ENCODE data around the gene RIT2. TPM values are rescaled to one million over a fixed set of nuclear protein-coding genes. Genes with fewer than 3 reads are reported as not detected.
"Not testable (repeated sequence)": the region's sequence is repeated elsewhere in the genome, so short reads cannot be mapped to it uniquely, and the experiment has no call there.

Gene RIT2
- total RNA-seq, 1 experiment from 2014 or later, result not detected

DNA sequence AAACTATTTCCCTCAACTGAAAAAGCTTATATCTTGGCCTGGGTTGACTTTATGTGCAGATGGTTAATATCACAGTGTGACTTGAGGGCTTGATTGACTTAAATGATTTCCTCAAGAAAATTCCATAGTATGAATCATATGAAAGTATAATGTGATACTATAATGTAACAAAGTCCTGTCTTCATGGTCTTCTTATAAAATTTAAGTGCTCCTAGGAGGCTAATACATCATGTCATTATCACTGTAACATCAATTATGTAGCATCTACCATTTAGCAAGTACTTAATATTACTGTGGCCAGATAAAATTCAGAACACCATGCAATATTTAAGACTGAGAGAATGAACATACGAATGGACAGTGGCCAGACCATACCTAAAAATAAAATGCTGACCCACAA, 276.1 kb downstream of the RIT2 start:
- DNase-seq (ENCODE audit: low spot score), result no peak

DNA sequence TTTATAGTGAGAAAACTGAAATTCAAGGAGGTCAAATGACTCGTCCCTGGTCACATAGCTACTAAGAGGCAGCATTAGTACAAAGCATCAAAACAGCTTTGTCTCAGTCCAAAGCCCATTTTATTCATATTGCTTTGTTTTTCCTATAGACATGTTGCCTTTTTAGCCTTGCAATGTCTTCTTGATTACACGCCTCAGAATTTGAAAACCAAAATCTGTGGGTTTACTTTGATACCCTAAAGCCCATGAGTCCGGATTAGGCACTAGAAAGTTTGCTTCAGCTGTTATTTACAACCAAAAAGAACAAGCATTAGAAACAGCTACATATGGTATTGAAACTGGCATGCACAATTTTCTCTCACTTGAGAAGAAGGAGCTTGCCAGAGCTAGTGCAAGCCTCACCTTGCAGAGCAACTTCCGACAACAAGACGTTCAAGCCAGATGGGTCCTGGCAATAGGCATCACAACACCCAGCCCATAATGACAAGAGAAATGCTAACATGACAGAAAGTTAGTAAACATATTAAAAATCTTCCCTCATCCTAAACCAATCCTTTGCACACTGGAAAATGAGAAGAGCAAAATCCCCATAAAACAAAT, 276.8 kb downstream of the RIT2 start:
- no peak for DNase-seq (ENCODE audit: low spot score)

DNA sequence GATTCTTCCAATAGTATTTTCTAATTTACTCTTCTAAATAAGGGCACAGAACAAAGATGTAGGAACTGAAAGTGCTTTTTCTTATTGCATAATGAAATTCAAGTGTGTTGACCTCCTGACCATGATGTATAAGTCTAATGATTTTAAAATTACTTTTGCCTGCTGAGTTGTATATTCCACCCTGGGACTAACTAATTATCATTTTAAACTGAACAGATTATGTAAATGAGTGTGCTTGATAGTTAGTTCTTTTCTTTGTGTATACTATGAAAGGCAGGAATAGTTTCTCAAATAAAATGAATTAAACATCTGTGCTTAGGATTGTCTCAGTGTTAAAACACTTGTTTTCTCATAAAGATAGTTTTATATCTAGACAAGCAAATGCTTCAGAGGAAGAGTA, 284.5 kb downstream of the RIT2 start:
- no peak for DNase-seq (ENCODE audit: low spot score)

DNA sequence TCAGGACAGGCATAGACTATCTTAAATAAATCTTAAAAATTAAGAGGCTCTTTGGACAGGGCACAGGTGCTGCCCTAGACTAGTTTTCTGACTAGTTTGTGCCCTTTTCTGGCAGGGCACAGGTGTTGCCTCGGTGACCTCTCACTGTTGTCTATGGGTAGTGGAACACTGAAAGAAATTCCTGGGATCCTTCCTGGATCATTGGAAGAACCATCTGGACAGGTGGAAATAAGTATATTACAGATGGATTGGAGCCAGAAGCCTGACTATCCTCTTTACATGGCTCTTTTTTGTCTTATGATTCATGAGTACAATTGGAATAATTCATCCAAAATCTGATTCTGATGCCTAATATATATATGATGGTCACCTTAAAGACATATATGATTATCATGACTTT, 286.6 kb downstream of the RIT2 start:
- DNase-seq (ENCODE audit: low spot score), result no peak

DNA sequence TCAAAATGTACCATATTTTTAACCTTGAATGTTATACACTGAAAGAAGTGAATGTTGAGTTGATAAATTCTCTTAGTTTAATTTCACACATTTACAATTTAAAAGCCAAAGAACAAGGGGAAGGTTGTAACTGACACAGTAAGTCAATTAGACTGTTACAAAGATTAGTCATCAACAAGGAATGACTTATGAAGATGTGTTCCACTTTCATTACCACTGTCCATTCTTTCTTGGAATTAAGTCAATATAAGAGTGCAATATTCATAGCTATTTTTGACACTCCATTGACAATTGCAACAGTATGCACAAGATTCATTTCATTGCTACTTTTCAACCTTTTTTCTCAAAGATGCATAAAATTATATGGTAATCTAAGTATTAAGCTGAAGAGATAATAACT, 291.3 kb downstream of the RIT2 start:
- no peak for DNase-seq (ENCODE audit: low spot score)

DNA sequence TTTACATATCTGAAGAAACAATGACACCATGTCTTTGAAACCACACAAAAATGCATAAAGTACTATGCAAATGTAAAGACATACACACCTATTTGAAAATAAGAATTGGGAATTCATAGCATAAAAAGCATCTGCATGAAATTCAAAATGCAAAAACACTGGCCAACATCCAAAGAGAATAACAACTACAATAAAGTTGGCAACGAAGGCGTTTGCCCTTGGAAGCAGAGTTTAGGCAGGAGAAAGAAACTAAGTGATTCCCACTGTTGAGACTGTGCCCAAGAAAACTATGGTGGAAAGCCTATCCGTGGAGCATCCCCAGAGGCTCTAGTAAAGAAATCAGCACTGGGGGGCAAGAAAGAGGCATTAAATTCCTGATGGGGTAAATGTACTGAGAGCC, 292.8 kb downstream of the RIT2 start:
- no peak for DNase-seq (ENCODE audit: low spot score)

DNA sequence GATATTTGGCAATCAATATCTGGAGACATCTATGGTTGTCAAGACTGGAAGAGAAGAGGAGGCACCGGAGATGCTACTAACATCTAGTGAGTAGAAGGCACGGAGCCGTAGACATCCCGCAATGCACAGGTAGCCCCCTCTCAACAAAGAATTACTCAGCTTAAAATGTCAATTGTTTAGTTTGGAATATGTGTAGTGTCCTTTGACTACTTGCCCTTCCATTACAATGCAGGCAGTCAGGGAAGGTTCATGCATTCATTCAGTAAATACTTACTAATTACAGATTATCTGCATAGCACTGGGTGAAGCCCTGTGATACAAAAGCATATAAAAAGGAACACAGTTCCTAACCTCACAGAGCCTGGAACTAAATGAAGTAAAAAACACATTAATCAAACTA, 294.0 kb downstream of the RIT2 start:
- DNase-seq (ENCODE audit: low spot score), result no peak

DNA sequence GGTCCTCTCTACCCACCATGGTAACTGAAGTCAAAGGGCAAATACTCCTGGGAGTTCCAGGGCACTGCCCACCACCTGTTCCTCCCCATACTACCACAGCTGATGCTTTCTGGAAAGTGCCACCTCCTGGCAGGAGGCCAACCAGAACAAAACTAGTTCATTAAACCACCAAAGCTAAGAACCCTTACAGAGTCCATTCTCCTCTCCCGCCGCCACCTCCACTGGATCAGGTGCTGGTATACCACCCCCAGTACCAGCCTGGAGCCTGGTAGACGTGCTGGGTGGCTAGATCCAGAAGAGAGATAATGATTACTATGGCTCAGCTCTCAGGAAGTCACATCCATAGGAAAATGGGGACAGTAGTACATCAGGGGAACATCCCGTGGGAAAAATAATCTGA, 300.9 kb downstream of the RIT2 start:
- DNase-seq (ENCODE audit: low spot score), result no peak

DNA sequence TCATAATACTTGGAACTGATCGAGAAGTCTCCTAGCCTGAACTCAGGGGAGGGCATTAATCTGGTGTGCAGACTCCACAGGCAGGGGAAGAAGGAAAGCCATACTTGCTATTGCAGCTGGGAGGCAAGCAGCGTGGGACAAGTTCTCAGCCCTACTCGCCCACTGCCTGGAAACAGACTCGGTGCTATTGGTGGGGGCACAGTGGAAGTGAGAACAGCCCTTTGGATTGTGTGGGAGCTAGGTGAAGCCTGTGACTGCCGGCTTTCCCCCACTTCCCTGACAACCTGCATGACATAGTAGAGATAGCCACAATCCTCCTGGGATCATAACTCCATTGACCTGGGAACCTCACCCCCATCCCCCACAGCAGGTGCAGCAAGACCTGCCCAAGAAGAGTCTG, 301.3 kb downstream of the RIT2 start:
- no peak for DNase-seq (ENCODE audit: low spot score)

DNA sequence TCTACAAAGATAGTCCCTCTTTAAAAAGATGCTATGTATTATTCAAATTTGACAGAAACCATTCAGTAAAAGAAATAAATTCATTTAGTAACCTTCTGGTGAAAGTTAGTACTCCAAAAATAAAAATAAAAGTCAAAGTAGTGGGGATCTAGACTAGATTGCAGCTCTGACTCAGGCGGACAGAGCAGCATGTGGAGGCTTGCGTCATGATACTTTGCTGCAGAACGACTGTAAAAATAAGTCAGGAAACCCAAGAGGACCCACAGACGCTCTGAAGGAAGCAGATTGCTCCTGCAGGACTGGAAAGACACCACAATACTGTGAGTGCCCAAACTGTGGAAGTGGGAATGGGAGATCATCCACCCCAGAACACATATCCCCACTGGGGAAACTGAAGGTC, 301.9 kb downstream of the RIT2 start:
- no peak for DNase-seq (ENCODE audit: low spot score)

DNA sequence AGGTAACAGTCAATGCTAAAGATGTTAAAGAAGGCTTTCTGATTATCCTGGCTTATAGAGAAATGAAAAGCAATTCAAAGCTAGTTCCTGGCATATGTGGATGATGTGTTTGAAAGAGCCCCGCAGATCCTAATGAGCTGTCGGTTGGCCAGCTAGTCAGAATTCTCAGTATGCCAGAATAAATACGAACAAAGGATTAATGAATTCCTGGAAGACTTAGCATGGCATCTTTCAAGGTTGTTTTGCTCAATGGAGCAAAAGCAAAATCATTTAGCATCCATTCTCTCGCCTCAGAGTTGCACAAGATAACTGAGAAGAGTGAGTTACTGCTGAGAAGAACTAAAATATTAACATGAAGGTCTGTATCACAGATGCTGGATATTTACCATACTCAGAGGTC, 307.6 kb downstream of the RIT2 start:
- no peak for DNase-seq (ENCODE audit: low spot score)

DNA sequence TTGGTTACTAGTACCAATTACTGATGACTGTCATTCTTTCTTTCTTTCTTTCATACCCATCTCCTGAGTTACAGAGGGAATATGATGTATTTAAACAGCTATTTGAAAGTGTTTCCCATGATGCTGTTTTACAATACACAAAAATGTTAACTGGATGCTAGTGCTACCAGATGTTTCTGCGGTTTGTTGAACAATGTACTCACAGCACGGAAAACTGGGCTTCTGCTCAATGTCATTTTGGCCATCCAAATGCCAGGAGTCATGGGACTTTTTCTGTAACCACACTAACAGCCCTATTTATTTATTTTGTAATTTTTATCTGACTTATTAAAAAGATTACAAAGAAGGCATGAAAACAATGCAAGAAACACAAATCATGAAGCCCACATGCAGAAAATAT, 313.8 kb downstream of the RIT2 start:
- no peak for DNase-seq (ENCODE audit: low spot score)

DNA sequence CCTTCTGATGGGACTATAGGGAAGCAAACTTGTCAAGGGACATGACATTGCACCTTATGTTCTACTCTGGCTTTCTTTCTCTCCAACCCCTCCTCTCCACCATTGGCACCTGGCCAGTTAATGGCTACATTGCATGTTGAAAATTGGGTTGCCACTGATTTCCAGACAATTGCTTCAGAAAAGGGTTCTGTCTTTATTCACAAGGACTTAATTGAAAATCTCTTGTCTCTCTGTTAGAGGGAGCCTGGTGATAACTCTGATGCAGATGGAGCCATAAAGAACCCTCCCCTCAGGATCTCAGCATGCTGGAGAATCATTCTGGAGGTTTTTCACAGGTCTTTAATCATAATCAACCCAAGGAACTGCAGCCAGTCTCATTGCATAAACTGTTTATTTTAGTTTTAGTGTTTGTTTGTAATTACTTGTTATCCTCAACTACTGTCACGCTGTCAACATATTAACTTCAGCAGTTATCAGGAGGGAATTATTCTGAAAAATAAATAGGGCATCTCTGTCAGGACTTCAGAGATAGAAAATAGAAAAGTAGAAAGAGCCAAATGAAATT, 316.8 kb downstream of the RIT2 start:
- no peak for DNase-seq (ENCODE audit: low spot score)

DNA sequence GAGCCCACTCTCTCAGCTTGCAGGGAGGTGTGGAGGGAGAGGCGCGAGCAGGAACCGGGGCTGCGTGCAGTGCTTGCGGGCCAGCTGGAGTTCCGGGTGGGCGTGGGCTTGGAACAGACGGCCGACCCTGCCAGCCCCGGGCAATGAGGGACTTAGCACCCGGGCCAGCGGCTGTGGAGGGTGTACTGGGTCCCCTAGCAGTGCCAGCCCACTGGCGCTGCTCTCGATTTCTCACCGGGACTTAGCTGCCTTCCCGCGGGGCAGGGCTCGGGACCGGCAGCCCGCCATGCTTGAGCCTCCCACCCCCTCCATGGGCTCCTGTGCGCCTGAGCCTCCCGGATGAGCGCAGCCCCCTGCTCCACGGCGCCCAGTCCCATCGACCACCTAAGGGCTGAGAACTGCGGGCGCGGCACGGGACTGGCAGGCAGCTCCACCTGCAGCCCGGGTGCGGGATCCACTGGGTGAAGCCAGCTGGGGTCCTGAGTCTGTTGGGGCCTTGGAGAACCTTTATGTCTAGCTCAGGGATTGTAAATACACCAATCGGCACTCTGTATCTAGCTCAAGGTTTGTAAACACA, 320.2 kb downstream of the RIT2 start:
- DNase-seq (ENCODE audit: low spot score), result not testable (repeated sequence)

DNA sequence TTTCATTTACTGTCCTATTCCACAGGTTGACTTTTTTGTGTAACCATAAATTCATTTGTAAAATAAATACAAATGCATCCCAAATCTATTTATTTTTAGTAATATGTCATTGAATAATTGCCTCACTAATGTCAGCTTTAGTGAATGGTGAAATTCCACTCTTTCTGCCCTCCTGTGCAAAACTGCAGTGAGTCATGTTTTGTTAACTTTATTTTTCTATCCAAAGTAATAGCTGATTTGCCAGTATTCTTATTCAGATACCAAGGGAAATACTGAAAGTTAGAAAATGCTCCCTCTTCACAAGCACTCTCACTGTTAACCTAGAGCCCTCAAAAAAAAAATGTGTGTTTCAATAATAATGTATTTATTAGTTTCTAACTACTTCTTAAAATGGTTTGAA, 322.8 kb downstream of the RIT2 start:
- no peak for DNase-seq (ENCODE audit: low spot score)

DNA sequence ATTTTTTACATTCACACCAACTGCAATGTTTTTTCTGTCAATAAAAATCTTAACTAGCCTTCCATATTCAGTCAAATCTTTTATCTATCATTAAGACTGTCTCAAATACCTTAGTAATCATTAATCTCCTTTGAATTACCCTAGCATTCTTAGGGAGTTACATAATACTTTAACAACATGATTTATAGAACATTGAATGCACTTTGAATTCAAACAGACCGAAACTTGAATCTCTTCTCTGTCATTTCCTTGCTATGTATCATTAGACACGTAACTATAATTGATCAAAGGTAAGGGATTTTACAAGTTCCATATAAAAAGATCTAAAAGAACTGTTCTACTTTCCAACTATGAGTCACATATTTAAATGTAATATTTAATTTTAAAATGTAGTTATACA, 330.9 kb downstream of the RIT2 start:
- DNase-seq (ENCODE audit: low spot score), result peak; percentile 44

DNA sequence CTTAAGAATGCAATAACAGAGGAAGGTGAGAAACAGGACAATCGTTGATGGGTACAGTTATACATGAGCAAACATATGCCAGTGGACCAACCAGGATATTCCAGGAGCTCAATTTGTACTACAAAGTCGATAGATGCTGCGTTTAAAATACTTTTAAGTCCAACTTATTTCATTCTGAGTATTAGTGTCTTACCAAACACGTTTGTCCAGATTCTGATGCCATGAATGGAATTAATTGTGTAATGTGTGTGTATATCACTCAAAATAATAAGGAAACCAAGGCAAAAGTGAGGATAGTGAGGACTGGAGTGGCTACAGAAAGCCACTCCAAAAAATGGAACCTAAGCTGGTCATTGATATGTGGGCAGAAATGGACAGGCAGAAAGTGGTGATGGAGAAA, 332.6 kb downstream of the RIT2 start:
- DNase-seq (ENCODE audit: low spot score), result no peak

DNA sequence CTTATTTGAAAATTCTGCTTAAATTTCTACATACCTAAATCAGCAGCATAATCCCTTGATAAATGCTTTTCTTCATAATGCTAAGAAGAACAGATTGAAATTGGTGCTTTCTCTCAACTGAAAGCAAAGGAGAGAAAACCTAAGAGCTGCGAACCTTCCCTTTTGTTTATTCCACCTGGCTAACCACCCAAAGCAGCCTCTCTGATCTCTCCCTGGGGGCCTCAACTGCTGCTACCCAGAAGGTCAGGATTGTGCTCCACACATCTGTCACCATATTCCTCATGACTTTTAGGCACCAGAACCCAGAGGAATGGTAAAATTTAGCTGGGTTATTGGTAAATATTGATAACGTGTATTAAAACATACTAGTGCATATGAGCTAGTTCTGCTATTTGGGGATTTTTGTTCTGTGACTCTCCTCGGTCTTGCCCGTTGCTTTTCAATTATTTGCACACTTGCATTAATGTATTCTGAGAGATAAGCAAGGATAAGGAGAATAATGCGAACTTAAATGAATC, 334.1 kb downstream of the RIT2 start:
- DNase-seq (ENCODE audit: low spot score), result no peak

DNA sequence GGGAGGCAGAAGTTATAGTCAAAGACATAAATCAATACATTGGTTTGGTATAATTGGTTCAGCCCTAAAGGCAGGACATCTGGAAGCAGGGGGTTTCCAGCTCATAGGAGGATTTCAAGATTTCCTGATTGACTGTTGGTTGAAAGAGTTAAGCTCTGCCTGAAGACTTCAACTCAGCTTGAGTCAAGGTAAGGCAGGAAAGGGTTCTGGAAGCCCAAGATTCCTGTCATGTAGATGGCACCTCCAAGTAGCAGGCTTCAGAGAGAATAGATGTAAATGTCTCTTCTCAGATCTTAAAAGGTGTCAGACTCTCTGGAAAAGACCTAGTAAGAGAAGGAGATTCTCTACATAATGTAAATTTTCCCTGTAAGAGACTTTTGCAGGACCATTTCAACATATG, 335.3 kb downstream of the RIT2 start:
- no peak for DNase-seq (ENCODE audit: low spot score)

DNA sequence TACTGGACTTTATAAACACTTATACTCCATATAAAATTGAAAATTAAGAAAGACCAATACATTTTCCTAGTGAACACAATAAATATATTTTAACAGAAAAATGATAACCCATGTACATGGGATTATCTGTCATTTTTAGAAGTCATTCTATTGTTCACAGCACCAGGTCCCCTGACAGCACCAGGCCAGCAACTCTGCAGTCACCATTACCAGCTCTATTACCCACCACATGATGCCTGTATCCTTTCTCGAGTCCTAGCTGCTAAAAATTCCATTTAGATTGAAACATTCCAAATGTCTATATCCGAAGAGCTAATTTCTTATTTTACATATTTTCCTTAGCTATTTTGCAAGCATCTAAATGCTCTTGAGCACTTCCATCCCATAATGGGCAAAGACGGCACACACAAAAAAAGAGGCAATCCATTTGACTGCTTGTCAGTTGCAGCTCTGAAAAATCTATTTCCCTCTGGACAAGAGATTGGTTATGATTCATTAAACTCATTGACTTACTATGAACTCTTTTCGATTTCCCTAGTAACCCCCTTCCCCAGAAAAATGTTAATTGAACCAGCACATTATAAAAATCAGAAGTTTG, 336.9 kb downstream of the RIT2 start:
- no peak for DNase-seq (ENCODE audit: low spot score)

DNA sequence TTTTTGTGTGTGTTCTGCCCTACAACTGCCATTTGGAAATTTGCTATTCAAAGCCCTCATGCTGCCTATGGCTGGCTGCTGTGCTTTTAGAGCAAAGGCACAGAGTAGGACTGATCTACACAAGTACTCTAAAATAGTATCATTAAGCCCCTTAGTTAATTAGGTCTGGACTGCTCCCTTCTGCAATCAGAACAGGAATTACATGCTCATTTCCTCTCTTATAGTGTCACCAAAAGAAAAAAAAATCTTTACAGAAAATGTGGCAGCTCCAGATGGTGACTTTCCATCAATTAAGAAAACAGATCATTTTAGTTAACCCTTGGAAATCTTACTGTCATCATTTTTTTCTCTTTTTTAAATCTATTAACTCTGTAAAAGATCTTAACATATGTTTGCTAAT, 337.5 kb downstream of the RIT2 start:
- no peak for DNase-seq (ENCODE audit: low spot score)

DNA sequence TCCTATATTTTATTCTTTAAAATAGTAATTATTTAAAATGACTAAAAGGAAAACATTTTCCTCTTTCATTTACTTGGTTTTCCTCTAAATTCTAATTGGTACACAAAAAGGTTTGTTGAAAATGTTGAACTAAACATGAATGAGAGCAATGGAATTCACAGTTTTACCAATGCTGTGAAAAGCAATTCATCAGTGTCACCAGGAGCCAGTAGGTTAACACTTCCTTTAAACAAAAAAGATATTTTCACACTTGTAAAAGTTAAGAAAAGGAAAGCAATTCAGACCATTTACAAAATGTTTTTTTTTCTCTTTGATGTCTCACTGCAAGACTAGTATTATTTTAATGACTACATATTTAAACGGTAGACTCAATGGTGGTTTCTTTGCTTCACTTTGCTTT, 341.6 kb downstream of the RIT2 start:
- DNase-seq (ENCODE audit: low spot score), result no peak

DNA sequence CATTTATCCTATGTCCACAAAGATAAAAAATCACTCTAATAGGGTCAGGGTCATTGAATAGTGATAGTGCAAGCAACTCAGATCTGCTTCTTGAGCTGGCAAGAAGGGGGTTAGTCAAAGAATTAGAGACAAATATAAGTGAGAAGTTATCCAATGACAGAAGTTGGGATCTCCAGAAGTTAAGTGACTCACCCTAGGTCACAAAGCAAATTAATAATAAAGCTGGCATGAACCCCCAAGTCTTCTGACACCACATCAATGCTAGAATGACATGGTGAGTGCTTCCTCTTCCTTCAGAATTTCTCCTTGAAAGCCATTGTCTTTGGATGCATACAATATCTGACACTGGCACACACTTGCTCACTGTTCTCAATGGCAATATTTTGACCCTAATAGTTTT, 343.5 kb downstream of the RIT2 start:
- DNase-seq (ENCODE audit: low spot score), result no peak

All from HT-29 (cell line).